Omental fat pad (tissue), 4 donors: ENCODE measurements around the gene EGFL6. TPM values are rescaled to one million over a fixed set of nuclear protein-coding genes. Genes with fewer than 3 reads are reported as not detected.
"Not testable (repeated sequence)": the region's sequence is repeated elsewhere in the genome, so short reads cannot be mapped to it uniquely, and the experiment has no call there.

Experiments used
- ATAC-seq: fragments of 150-250 bp; one replicate; pipeline ENCODE4 v1.9.1; 2016; ENCODE audit warnings: mild to moderate bottlenecking, moderate library complexity; ENCODE audit not compliant: low FRiP score
- DNase-seq: peaks from one replicate; pipeline ENCODE4 v3.0.0-alpha.2; 2019; ENCODE audit warnings: low spot score
- CTCF ChIP-seq, 3 donors: fragments of 450-650 bp; IDR thresholded peaks; one replicate each; pipeline ENCODE4 v1.5.1; 2016 to 2017; ENCODE audit warnings: antibody characterized with exemption in 3 of 3, mild to moderate bottlenecking in 3 of 3, moderate library complexity in 2 of 3
- total RNA-seq, 4 donors: library from RNA; depleted of rRNA; stranded (reverse); fragments of >200 nt; gene quantifications; one replicate each; pipeline ENCODE4 v1.1.0, GENCODE V29; 2016

Gene EGFL6
- total RNA-seq, 4 donors from 2014 or later = 0.63 to 4.2 (median 1.2) TPM; not detected in 1

GRCh38 chrX:13638021-13638420 is 68.6 kb downstream of the EGFL6 start:
- ATAC-seq (no peak), DNase-seq (no peak)
- TF ChIP-seq CTCF (IDR thresholded peaks at IDR 0.05) = no peak

- no peak for TF ChIP-seq CTCF (IDR thresholded peaks at IDR 0.05)
- ATAC-seq (no peak), DNase-seq (no peak)
These were observed 69.4 kb downstream of the EGFL6 start for GRCh38 chrX:13638826-13639225.

GRCh38 chrX:13641684-13642083 is 72.3 kb downstream of the EGFL6 start:
- not testable (repeated sequence) for DNase-seq, ATAC-seq

- no peak for TF ChIP-seq CTCF (IDR thresholded peaks at IDR 0.05)
- DNase-seq (no peak), ATAC-seq (peak; percentile 16)
These were observed 76.2 kb downstream of the EGFL6 start for GRCh38 chrX:13645464-13646153.

- TF ChIP-seq CTCF (IDR thresholded peaks at IDR 0.05) = peak in 1 of 3 donors; percentile 8
- DNase-seq = no peak
- peak; percentile 67 for ATAC-seq
These were observed 76.8 kb downstream of the EGFL6 start for GRCh38 chrX:13646154-13646549.

GRCh38 chrX:13647709-13648212 is 78.4 kb downstream of the EGFL6 start:
- ATAC-seq (no peak), DNase-seq (peak; percentile 71)
- no peak for TF ChIP-seq CTCF (IDR thresholded peaks at IDR 0.05)

- not testable (repeated sequence) for ATAC-seq, DNase-seq
These were observed 78.9 kb downstream of the EGFL6 start for GRCh38 chrX:13648336-13648735.

GRCh38 chrX:13649838-13650237 is 80.4 kb downstream of the EGFL6 start:
- no peak for DNase-seq
- ATAC-seq = no peak
- no peak for TF ChIP-seq CTCF (IDR thresholded peaks at IDR 0.05)
